ENCODE results near the gene S100A8. TPM values are rescaled to one million over a fixed set of nuclear protein-coding genes. Genes with fewer than 3 reads are reported as not detected.

The S100A8 gene
- polyA plus RNA-seq, 3 donors: 4,193 to 30,135 (median 27,689) TPM

GRCh38 chr1:153357853-153358690 lies 32.8 kb downstream of the S100A8 start, which contains the start of gene S100A9:
Gene S100A9 (plus strand): TSS chr1:153357854. CDS start chr1:153358284, 430 bp downstream.
- H3K27ac ChIP-seq (ENCODE audit: low read depth in 1 of 2, low read length in 2 of 2): peak within 1 kb of the TSS; percentile 82 to 85
- intact Hi-C loops (cut with micrococcal nuclease): loop anchor here in 1 of 2 donors (1.0 kb wide), 1 partner anchor 46 kb away; no protein-coding TSS in a partner anchor
- peak in 2 of 3 donors; percentile 63 to 67 for DNase-seq
- H3K27me3 ChIP-seq (ENCODE audit: control insufficient read depth in 2 of 2, insufficient read depth in 2 of 2, low read length in 2 of 2): no peaks in the 10 kb centered on the region
- peak within 1 kb of the TSS; percentile 96 to 99 (median 97) for H3K27ac Mint-ChIP-seq
- no peak within 1 kb of the TSS for H2AFZ ChIP-seq (ENCODE audit: insufficient read depth, low read depth, low read length, poor library complexity, severe bottlenecking)
- H3K36me3 ChIP-seq (replicated peaks in 1 of 2; ENCODE audit: control insufficient read depth in 1 of 2, insufficient read depth in 2 of 2, low read length in 2 of 2): peaks cover 22 to 32% of the 10 kb centered on the region in 2 donors
- H3K79me2 ChIP-seq (ENCODE audit: insufficient read depth, low read length): peaks cover 52% of the 10 kb centered on the region
- 22% methylated on average over 11 of the region's 11 CpGs for WGBS (ENCODE audit: insufficient coverage)
- H4K20me1 ChIP-seq (ENCODE audit: insufficient read depth, low read length): peaks cover 43% of the 10 kb centered on the region
- peak within 1 kb of the TSS; percentile 69 for H3K9ac ChIP-seq (ENCODE audit: insufficient read depth, low read length, poor library complexity, severe bottlenecking)
- H3K36me3 Mint-ChIP-seq: peaks cover 27 to 39% of the 10 kb centered on the region in 2 donors
- TF ChIP-seq CTCF (IDR thresholded peaks at IDR 0.05): no peak
- no peaks in the 10 kb centered on the region for H3K9me3 ChIP-seq (replicated peaks in 1 of 2; ENCODE audit: control insufficient read depth in 1 of 2, insufficient read depth in 1 of 2, low read length in 2 of 2)
- H3K4me2 ChIP-seq (replicated peaks; ENCODE audit: extremely low read depth, low read length, poor library complexity, severe bottlenecking): peak within 1 kb of the TSS; percentile 96
- H3K27me3 Mint-ChIP-seq (ENCODE audit: low read depth in 3 of 3): peaks cover 0 to 3% (median 3%) of the 10 kb centered on the region in 3 donors
- H3K4me1 Mint-ChIP-seq: peaks cover 74% of the 10 kb centered on the region
- peaks cover 58 to 78% of the 10 kb centered on the region in 2 donors for H3K4me1 ChIP-seq (ENCODE audit: control insufficient read depth in 1 of 2, insufficient read depth in 2 of 2, low read length in 2 of 2)
- H3K9me3 Mint-ChIP-seq: peaks cover 0 to 6% (median 2%) of the 10 kb centered on the region in 7 donors
- H3K4me3 Mint-ChIP-seq: peak within 1 kb of the TSS; percentile 97 to 100
- peak within 1 kb of the TSS; percentile 66 to 97 (median 92) for H3K4me3 ChIP-seq (replicated peaks in 1 of 3; ENCODE audit: low read depth in 2 of 3, low read length in 3 of 3)

DNA sequence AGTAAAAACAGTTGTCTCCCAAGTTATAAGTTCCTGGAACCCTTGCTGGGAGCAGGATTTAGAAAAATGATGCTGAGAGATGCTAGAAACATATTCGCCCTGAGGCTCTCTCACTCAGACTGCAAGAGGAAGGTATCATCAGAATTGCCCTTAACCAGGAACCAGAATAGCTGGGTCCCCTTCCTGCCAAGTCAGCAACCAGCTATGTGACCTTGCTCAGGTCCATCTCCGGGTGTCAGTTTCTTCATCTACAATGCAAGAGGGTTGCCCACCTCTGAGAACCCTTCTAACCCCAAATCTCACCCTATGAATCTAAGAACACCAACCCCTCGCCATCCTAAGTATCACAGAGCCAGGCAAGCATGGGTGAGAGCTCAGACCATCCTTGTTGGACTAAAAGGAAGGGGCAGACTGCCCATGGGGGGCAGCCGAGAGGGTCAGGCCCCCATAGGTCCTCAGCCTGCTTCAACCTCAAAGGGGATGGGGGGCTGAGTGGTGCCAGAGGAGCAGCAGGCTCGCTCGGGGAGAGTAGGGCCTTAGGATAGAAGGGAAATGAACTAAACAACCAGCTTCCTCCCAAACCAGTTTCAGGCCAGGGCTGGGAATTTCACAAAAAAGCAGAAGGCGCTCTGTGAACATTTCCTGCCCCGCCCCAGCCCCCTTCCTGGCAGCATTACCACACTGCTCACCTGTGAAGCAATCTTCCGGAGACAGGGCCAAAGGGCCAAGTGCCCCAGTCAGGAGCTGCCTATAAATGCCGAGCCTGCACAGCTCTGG lies 33.6 kb downstream of the S100A8 start:
- Histone ChIP-seq H3K36me3 (replicated peaks in 1 of 2; ENCODE audit: control insufficient read depth in 1 of 2, insufficient read depth in 2 of 2, low read length in 2 of 2) (peaks cover 22 to 32% of the 10 kb centered on the region in 2 donors), H3K27me3 (ENCODE audit: control insufficient read depth in 2 of 2, insufficient read depth in 2 of 2, low read length in 2 of 2) (no peaks in the 10 kb centered on the region), H3K9ac (ENCODE audit: insufficient read depth, low read length, poor library complexity, severe bottlenecking) (peak overlapping the region; percentile 69), H2AFZ (ENCODE audit: insufficient read depth, low read depth, low read length, poor library complexity, severe bottlenecking) (no peak overlapping the region), H4K20me1 (ENCODE audit: insufficient read depth, low read length) (peaks cover 43% of the 10 kb centered on the region), H3K9me3 (replicated peaks in 1 of 2; ENCODE audit: control insufficient read depth in 1 of 2, insufficient read depth in 1 of 2, low read length in 2 of 2) (no peaks in the 10 kb centered on the region), H3K4me2 (replicated peaks; ENCODE audit: extremely low read depth, low read length, poor library complexity, severe bottlenecking) (peak overlapping the region; percentile 96), H3K27ac (ENCODE audit: low read depth in 1 of 2, low read length in 2 of 2) (peak overlapping the region; percentile 82 to 85), H3K79me2 (ENCODE audit: insufficient read depth, low read length) (peaks cover 51% of the 10 kb centered on the region), H3K4me3 (replicated peaks in 1 of 3; ENCODE audit: low read depth in 2 of 3, low read length in 3 of 3) (peak overlapping the region; percentile 66 to 97 (median 92)), H3K4me1 (ENCODE audit: control insufficient read depth in 1 of 2, insufficient read depth in 2 of 2, low read length in 2 of 2) (peaks cover 50 to 70% of the 10 kb centered on the region in 2 donors)
- whole genome bisulfite sequencing (ENCODE audit: insufficient coverage): 2% methylated on average over 6 of the region's 10 CpGs
- Mint-ChIP-seq H3K36me3 (peaks cover 26 to 35% of the 10 kb centered on the region in 2 donors), H3K9me3 (peaks cover 0 to 6% (median 2%) of the 10 kb centered on the region in 7 donors), H3K4me1 (peaks cover 67% of the 10 kb centered on the region), H3K27ac (peak overlapping the region; percentile 96 to 99 (median 97)), H3K27me3 (ENCODE audit: low read depth in 3 of 3) (peaks cover 0 to 5% (median 3%) of the 10 kb centered on the region in 3 donors), H3K4me3 (peak overlapping the region; percentile 97 to 100)
- DNase-seq: peak; percentile 76 to 93 (median 89)
- intact Hi-C loops (cut with micrococcal nuclease): loop anchor here in 1 of 2 donors (1.0 kb wide), 1 partner anchor 47 kb away; no protein-coding TSS in a partner anchor
- TF ChIP-seq CTCF (IDR thresholded peaks at IDR 0.05): peak; percentile 8

Data from CD14-positive monocyte (primary cell).